Amniotic stem cell (primary cell): ENCODE results near the gene RPL13A.

Source experiments
- DNase-seq: peaks from one replicate; lab custom pipeline; 2025; lab: John Stamatoyannopoulos, UW

The RPL13A gene

DNA sequence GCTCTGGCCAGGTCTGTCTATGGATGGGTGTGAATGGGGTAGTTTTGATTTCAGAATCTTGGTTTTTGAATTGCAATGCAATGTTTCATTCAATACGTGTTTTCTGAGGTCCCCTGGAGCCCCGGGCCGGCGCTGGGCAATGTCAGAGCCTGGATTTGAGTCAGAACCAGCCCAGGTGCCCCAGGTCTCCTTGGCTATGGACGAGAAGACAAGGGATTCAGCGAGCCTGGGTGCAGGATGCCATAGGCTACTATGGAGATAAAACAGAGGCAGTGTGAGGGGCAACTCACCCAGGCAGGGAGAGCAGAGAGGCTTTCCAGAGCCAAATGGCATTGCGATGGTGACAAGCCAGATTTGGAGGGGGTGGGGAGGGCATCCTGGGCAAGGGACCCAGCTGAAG lies 1.2 kb upstream of the RPL13A start:
- no peak for DNase-seq

DNA sequence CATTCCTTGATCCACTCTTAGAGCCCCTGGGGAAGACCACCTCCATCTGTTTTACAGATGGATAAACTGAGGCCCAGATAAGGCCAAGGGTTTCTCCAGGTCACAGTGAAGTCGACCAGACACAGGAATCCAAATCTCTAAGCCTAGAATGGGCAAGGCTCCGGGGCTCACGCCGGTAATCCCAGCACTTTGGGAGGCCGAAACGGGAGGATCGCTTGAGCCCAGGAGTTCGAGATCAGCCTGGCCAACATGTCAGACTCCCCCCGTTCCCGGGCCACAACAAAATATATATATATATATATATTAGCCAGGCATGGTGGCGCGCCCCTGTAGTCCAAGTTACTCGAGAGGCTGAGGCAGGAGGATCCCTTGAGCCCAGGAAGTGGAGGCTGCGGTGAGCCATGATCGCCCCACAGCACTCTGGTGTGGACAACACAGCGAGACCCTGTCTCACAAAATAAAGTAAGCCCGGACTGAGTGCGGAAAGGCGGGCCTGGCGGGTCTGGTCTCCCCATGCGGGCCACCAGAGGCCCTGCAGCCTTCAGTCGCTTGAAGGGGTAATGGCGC lies 615 bp upstream of the RPL13A start:
- DNase-seq = no peak

DNA sequence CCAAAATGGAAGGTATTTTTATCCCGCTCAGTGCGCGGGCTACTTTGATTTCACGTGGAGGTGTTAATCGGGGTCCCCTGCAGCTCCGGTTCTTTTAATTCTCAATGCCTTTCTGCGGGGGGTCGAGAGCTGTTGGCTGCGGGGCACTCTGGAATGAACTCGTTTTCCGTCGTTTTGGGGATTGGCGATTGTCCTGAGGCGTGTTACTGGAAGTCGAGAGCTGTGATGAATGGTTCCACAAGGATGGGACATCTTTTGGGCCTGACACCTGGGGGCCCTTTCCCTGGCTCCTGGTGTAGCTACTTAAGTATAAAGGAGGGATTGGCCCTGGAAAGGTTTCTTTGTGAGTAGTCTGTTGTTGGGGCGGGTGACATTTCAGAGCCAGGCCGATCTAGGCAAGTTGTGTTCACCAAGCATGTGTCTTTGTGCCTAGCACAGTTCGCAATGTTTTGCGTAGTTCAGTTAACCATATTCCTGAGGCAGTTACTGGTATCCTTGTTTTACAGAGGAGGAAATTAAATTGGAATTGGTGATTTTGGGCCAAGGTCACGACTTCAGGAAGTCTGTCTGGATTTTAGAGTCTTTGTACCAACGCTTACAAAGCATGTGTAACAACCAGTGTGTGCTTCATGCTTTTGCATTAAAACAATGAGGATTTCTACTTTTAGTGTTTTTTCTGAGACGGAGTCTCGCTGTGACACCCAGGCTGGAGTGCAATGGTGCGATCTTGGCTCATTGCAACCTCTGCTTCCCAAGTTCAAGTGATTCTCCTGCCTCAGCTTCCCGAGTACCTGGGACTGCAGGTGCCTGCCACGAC lies 846 bp downstream of the RPL13A start:
- no peak for DNase-seq

DNA sequence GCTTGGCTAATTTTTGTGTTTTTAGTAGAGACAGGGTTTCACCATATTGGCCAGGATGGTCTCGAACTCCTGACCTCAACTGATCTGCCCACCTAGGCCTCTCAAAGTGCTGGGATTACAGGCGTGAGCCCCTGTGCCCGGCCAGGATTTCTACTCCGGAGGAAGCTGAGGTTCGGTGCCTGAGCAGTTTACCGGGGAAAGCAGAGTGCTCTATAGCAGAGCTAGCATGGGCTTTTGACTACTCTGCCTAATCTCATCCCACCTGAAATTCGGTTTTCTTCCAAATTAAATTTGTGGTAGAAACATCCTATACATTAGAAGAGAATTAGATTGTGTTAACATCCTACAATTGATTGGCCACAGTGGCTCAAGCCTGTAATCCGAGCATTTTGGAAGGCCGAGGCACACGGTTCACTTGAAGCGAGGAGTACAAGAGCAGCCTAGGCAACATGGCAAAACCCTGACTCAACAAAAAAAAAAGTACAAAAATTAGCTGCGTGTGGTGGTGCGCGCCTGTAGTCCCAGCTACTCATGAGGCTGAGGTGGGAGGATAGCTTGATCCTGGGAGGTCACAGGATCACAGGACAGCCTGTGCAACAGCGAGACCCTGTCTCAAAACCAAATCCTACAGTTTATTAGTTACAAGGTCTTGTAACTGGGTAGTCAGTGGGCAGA lies 1.6 kb downstream of the RPL13A start:
- DNase-seq = no peak

DNA sequence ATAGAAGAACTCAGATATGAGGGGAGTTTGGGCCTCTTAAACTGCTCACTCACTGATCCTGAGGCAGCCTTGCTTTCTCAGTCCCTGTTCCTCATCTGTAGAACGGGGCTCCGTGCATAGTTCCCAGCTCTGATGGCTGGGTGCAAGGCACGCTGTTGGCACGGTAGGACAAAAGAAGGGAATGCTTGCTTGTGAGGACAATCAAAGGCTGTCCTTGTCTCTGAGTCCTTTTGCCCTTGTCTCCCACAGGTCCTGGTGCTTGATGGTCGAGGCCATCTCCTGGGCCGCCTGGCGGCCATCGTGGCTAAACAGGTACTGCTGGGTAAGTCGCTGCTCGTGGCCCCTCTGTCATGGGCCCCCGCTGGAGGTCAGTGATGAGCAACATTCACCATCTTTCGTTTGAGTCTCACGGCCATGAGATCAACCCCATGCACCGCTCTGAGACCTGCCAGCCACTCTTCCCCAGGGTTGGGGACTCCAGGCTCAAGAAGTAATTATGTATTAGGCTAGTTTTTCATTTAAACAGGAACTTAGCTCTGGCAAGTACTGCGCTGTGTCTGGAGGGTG lies 2.3 kb downstream of the RPL13A start:
- no peak for DNase-seq

DNA sequence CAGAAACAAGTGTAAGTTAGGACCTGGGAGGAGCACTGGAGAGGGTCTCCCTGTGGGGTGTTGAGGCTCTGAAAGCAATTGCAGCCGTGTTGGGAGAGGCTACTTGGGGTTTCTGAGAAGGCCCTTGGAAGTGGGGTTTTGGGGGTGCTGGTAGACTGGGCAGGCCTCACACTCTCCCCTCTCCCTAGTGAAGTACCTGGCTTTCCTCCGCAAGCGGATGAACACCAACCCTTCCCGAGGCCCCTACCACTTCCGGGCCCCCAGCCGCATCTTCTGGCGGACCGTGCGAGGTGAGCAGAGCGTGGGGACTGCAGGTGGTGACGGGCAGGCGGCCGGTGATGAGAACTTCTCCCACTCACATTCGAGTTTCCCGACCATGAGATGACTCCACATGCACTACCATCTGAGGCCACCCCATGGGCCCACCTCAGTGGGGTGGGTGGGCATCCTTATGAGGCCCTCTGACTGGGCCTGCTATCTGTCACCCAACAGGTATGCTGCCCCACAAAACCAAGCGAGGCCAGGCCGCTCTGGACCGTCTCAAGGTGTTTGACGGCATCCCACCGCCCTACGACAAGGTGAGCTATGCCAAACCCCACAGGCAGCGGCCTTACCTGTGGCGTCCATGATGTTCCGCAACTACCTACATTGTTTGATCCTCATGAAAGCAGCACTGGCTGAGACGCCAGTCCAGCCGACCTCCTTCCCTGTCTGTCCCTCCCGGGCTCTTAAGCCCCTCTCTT lies 3.0 kb downstream of the RPL13A start:
- no peak for DNase-seq

DNA sequence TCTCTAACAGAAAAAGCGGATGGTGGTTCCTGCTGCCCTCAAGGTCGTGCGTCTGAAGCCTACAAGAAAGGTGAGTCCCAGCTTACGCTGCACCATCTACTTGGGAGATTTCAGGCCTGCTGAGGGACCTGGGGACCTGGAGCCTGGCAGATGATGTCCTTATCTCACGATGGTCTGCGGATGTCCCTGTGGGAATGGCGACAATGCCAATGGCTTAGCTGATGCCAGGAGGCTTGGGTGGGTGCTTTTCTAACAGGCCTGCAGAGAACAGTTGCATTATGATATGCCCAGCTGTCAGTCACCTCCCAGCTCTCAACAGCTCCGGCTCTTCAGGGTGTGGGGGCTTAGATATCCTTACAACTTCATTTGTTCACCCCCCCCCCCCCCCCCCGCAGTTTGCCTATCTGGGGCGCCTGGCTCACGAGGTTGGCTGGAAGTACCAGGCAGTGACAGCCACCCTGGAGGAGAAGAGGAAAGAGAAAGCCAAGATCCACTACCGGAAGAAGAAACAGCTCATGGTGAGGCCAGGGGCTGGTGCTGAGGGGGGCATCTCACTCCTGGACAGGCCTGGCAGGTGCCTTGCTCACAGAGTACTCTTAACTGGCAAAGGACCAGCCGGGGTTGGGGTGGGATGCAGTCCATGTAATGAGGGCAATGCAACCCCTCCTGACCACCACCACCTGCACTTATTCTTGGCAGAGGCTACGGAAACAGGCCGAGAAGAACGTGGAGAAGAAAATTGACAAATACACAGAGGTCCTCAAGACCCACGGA lies 3.8 kb downstream of the RPL13A start:
- no peak for DNase-seq

DNA sequence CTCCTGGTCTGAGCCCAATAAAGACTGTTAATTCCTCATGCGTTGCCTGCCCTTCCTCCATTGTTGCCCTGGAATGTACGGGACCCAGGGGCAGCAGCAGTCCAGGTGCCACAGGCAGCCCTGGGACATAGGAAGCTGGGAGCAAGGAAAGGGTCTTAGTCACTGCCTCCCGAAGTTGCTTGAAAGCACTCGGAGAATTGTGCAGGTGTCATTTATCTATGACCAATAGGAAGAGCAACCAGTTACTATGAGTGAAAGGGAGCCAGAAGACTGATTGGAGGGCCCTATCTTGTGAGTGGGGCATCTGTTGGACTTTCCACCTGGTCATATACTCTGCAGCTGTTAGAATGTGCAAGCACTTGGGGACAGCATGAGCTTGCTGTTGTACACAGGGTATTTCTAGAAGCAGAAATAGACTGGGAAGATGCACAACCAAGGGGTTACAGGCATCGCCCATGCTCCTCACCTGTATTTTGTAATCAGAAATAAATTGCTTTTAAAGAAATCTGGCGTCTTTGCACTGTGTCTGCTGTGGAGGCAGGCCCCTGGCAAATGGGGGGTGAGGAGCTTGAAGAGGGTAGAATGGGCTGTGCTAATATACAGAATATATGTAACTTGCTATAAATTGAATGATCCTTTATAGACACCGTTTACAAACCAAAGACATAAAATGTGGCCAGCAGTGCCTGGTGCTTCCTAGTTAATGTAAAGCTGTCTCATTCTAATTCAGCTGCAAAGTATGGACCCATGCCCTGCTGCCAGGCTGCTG lies 4.6 kb downstream of the RPL13A start:
- no peak for DNase-seq

DNA sequence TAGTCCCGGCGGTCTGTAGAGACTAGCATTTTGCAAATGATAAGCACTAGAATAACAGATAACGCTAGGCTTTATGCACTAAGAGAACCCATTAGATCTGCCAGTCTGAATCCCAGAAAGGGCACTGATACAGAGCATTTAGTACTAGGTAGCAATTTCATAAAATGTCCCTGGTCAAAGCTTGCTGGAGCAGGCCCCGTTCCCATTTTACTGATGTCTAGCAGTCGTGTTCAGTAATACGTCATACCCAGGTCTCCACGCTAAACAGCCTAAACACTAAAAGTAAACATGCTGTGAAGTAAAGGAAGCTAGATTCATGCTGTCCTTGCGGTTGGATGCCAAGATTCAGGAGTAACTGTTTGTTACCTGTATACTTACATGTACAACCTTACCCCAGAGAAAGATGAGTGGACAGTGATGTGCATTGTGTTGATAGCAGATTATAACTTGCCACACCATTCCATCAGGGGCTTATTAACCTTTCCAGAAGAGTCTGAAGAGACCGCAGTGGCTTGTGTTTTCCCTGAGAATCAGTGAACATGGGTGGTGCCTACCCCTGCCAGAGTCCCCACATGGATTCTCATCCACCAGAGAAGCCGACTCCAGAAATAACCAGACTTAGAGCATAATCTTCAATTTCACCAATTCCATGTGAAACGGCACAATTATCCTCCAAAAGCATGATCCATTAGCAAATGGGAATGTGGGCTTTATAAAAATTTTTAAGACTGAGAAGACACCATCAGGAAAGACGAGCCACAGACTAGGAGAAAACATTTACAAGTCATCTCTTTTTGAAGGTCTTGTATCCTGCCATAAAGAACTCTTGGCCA lies 5.4 kb downstream of the RPL13A start:
- no peak for DNase-seq

DNA sequence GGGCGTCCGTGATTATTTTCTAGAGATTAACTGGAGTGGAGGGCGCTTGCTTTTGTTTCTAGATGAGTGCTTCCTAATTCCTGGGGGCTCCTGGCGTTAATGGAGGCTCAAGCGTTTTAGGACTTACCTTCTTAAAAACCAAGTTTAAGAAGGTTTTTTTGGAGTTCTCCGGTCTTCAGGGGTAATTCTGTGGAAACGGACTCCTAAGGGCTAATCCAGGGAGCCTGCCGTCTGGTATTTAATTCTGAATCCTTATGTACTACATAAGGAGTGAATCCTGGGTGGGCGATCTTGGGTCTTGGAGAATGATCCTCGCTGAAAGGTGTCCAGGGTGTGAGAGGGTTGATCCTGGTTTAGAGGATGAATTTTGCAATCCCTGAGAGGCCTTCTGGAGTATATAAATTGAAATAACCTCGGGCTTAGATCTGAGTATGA lies 9.2 kb downstream of the RPL13A start:
- no peak for DNase-seq

DNA sequence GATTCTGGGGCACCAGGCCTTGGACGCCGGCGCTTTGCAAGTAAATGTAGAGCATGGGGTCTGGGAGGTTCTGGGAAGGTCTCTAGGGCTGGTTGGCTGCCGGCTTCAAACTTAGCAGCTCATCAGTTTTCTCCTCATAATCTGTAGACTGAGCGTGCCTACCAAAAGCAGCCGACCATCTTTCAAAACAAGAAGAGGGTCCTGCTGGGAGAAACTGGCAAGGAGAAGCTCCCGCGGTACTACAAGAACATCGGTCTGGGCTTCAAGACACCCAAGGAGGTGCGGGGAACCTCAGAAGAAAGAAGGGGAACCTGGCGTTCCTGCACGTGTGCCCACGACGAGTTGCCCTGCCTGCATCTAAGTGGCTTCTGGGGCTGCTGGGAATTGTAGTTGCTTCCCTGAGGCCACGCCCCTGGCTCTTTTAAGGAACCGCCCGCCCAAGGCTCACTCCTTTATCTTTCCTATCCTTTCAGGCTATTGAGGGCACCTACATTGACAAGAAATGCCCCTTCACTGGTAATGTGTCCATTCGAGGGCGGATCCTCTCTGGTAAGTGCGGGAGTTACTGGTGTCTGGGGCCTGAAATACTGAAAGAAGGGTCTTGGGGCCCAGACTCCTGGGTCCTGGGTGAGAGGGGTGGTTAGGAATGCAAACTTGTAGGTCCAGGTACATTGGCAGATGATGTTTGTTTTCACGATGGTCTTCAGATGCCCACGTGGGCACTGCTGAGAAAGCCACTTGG lies 9.8 kb downstream of the RPL13A start:
- DNase-seq = no peak

DNA sequence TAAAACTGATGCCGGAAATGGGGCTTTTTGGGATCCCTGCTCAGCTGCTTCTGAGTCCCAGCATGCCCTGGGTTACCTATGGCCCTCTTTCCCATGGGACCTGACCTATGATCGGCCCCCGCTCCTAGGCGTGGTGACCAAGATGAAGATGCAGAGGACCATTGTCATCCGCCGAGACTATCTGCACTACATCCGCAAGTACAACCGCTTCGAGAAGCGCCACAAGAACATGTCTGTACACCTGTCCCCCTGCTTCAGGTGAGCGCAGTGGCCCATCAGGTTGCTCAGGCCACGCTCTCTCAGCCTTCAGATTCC lies 10.3 kb downstream of the RPL13A start:
- DNase-seq = no peak

DNA sequence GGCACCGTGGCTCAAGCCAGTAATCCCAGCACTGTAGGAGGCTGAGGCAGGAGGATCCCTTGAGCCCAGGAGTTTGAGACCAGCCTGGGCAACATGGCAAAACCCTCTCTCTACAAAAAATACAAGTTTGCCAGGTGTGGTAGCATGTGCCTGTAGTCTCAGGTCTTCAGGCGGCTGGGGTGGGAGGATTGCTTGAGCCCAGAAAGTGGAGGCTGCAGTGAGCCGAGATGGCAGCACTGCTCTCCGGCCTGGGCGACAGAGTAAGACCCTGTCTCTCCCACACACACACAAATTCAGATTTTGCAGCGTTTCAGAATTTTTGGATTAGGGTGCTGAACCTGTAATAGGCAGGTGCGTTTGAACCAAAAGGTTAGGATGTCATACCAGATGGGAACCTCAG lies 11.1 kb downstream of the RPL13A start:
- no peak for DNase-seq

DNA sequence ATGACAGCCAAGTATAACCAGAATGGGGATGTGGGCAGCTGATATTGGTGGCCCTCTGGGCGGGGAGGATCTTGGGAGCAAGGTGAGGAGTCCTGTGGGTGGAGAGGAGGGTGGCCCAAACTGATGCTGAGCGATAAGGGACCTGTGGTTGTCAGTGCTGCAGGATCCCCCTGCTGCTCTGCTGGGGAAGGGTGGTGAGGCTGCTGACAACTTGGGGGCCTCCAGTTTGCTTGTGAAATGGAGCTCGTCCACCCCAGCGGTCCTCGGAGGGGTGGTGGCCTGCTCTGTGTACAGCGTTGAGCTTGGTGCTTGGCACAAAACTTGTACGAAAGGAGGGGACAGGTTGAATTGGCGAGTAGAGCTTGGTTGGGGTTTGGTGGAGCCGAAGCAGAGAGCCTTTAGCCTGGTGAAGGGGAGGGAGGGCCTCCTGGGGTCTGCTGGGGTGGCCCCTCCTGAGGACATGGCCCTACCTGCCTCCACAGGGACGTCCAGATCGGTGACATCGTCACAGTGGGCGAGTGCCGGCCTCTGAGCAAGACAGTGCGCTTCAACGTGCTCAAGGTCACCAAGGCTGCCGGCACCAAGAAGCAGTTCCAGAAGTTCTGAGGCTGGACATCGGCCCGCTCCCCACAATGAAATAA lies 11.7 kb downstream of the RPL13A start:
- no peak for DNase-seq

DNA sequence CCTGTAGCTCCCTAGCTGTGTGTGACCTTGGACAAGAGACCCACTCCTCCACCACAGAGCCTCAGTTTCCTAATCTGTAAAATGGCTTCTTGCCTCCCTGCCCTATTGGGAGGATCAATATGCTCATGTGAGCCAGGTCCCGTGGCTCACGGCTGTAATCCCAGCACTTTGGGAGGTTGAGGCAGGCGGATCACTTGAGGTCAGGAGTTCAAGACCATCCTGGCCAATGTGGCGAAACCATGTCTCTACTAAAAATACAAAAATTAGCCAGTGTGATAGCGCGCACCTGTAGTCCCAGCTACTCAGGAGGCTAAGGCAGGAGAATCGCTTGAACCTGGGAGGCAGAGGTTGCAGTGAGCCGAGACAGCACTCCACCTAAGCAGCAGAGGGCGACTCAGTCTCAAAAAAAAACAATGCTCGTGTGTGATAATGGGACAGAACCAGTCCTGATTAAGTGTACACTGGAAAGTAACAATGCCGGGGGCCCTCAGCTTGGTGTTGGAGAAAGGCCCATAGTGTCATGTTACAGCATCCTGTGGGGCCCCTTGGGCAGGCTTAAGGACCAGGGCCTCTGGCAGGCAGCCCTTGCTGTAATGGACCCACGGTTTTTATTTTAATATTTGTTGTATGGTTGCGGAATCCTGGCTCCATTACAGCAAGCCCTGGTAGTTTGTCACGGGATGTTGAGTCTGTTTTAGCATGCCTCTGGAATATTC lies 15.6 kb downstream of the RPL13A start:
- peak; percentile 27 for DNase-seq

DNA sequence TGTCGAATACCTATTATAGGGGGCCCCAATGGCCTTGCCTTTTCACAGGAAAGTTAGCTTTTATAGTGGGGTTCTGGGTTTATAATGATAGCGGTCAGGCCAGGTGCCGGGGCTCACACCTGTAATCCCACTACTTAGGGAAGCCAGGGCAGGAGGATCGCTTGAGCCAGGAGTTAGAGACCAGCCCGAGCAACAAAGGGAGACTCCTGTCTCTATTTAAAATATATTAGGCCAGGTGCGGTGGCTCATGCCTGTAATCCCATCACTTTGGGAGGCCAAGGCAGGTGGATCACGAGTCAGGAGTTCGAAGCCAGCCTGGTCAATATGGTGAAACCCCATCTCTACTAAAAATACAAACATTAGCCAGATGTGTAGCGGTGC lies 16.2 kb downstream of the RPL13A start:
- DNase-seq = no peak

DNA sequence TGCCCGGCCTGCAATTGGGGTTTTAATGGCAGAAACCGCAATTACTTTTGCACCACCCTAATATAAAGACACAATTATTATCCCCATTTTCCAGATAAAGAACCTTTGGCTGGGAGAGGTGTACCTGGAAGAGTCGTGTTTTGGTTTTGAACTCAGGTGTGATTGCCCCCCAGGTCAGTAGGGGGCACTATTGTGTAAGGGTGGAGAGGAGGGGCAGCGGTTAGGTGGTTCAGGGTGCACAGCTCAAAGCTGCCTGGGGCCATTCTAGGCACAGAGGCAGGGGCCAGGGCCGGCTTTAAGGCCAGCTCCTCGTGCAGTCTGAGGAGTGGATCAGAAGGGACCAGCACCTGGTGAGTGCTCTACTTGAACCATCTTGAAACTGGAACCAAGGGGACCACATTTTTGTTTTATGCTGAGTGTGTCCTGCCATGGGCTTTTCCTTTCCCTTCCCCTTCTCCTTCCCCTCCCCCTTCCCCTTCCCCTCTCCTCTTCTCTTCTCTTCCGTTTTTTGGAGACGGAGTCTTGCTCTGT lies 19.2 kb downstream of the RPL13A start:
- no peak for DNase-seq
